Parathyroid adenoma (tissue), 2 donors: ENCODE measurements around the gene PDZRN3.

Experiments
- H2AFZ ChIP-seq: fragments of 300-600 bp; sonication (generic); one replicate; pipeline ENCODE4 v1.7.0; 2017; ENCODE audit warnings: antibody characterized with exemption, mild to moderate bottlenecking
- H3K27ac ChIP-seq: fragments of 300-600 bp; sonication (generic); one replicate; pipeline ENCODE4 v1.7.0; 2017
- H3K27me3 ChIP-seq: fragments of 300-600 bp; sonication (generic); one replicate; pipeline ENCODE4 v1.7.0; 2017; ENCODE audit warnings: low read length; ENCODE audit not compliant: control insufficient read depth, insufficient read depth
- H3K36me3 ChIP-seq: fragments of 300-600 bp; sonication (generic); one replicate; pipeline ENCODE4 v1.7.0; 2017; ENCODE audit warnings: low read length; ENCODE audit not compliant: control insufficient read depth, insufficient read depth
- H3K4me1 ChIP-seq: fragments of 300-600 bp; sonication (generic); one replicate; pipeline ENCODE4 v1.7.0; 2017; ENCODE audit warnings: control low read depth
- H3K4me2 ChIP-seq: fragments of 300-600 bp; sonication (generic); one replicate; pipeline ENCODE4 v1.7.0; 2017; ENCODE audit warnings: low read length
- H3K4me3 ChIP-seq: fragments of 300-600 bp; sonication (generic); one replicate; pipeline ENCODE4 v1.7.0; 2017; ENCODE audit warnings: low read depth, low read length
- H3K79me2 ChIP-seq: fragments of 300-600 bp; sonication (generic); one replicate; pipeline ENCODE4 v1.7.0; 2017; ENCODE audit warnings: control low read depth
- H3K9ac ChIP-seq: fragments of 300-600 bp; sonication (generic); one replicate; pipeline ENCODE4 v1.7.0; 2017; ENCODE audit warnings: mild to moderate bottlenecking
- H3K9me3 ChIP-seq: fragments of 300-600 bp; sonication (generic); one replicate; pipeline ENCODE4 v1.7.0; 2017; ENCODE audit warnings: low read length; ENCODE audit not compliant: control insufficient read depth
- CTCF ChIP-seq: fragments of 300-600 bp; sonication (generic); IDR thresholded peaks from one replicate; pipeline ENCODE4 v1.7.0; 2017; ENCODE audit warnings: antibody characterized with exemption, mild to moderate bottlenecking
- donor health status: primary hyperparathyroidism.

The PDZRN3 gene

GRCh38 chr3:73399666-73400253 is 225.0 kb downstream of the PDZRN3 start:
- Histone ChIP-seq H3K4me2 (no peak overlapping the region), H3K4me1 (no peaks in the 10 kb centered on the region), H3K9ac (no peak overlapping the region), H3K9me3 (no peaks in the 10 kb centered on the region), H3K4me3 (no peak overlapping the region), H3K27me3 (no peaks in the 10 kb centered on the region), H3K27ac (no peak overlapping the region), H2AFZ (no peak overlapping the region), H3K79me2 (no peaks in the 10 kb centered on the region), H3K36me3 (no peaks in the 10 kb centered on the region)
- no peak for TF ChIP-seq CTCF

GRCh38 chr3:73399106-73399505 is 225.6 kb downstream of the PDZRN3 start:
- Histone ChIP-seq H3K9ac (no peak overlapping the region), H3K4me2 (no peak overlapping the region), H2AFZ (no peak overlapping the region), H3K27ac (no peak overlapping the region), H3K4me1 (no peaks in the 10 kb centered on the region), H3K4me3 (no peak overlapping the region), H3K9me3 (no peaks in the 10 kb centered on the region), H3K36me3 (no peaks in the 10 kb centered on the region), H3K27me3 (no peaks in the 10 kb centered on the region), H3K79me2 (no peaks in the 10 kb centered on the region)
- TF ChIP-seq CTCF, result no peak

- no peak overlapping the region for H2AFZ ChIP-seq
- no peaks in the 10 kb centered on the region for H3K36me3 ChIP-seq
- no peaks in the 10 kb centered on the region for H3K4me1 ChIP-seq
- H3K4me2 ChIP-seq, result no peak overlapping the region
- no peak overlapping the region for H3K9ac ChIP-seq
- no peak overlapping the region for H3K4me3 ChIP-seq
- TF ChIP-seq CTCF, result no peak
- no peak overlapping the region for H3K27ac ChIP-seq
- no peaks in the 10 kb centered on the region for H3K9me3 ChIP-seq
- H3K27me3 ChIP-seq, result no peaks in the 10 kb centered on the region
- no peaks in the 10 kb centered on the region for H3K79me2 ChIP-seq
Observed at GRCh38 chr3:73398084-73398483, 226.7 kb downstream of the PDZRN3 start.

- no peak for TF ChIP-seq CTCF
- H3K27ac ChIP-seq, result no peak overlapping the region
Observed at GRCh38 chr3:73394240-73394639, 230.5 kb downstream of the PDZRN3 start.

GRCh38 chr3:73393005-73393404 is 231.7 kb downstream of the PDZRN3 start:
- Histone ChIP-seq H3K27me3 (no peaks in the 10 kb centered on the region), H3K9ac (no peak overlapping the region), H3K27ac (no peak overlapping the region), H3K4me3 (no peak overlapping the region), H2AFZ (no peak overlapping the region), H3K4me2 (no peak overlapping the region), H3K4me1 (no peaks in the 10 kb centered on the region), H3K79me2 (no peaks in the 10 kb centered on the region), H3K36me3 (no peaks in the 10 kb centered on the region), H3K9me3 (no peaks in the 10 kb centered on the region)
- TF ChIP-seq CTCF, result no peak

More at GRCh38 chr3:73394240-73394639, 230.5 kb downstream of the PDZRN3 start:
- no peak overlapping the region for H2AFZ ChIP-seq
- H3K4me1 ChIP-seq, result no peaks in the 10 kb centered on the region
- H3K9ac ChIP-seq, result no peak overlapping the region
- no peak overlapping the region for H3K4me2 ChIP-seq
- H3K79me2 ChIP-seq, result no peaks in the 10 kb centered on the region
- no peak overlapping the region for H3K4me3 ChIP-seq
- H3K36me3 ChIP-seq, result no peaks in the 10 kb centered on the region
- H3K9me3 ChIP-seq, result no peaks in the 10 kb centered on the region
- no peaks in the 10 kb centered on the region for H3K27me3 ChIP-seq
